ENCODE results near the gene LARP6.

- TF ChIP-seq GABPA (IDR thresholded peaks at IDR 0.05 in 1 of 2, conservative IDR thresholded peaks at IDR 0.05 in 1 of 2) = no peak
- no peak for TF ChIP-seq CTCF (IDR thresholded peaks at IDR 0.05; ENCODE audit: low read depth, low read length, missing input control)
- no peak for TF ChIP-seq EGR1 (IDR thresholded peaks at IDR 0.05; ENCODE audit: low read depth in 2 of 2)
- no peak for TF ChIP-seq RAD21 (IDR thresholded peaks at IDR 0.05)
- no peak for TF ChIP-seq REST (IDR thresholded peaks at IDR 0.05)
- no peak for TF ChIP-seq JUND (IDR thresholded peaks at IDR 0.05)
- no peak for TF ChIP-seq ZBTB33 (IDR thresholded peaks at IDR 0.05)
- no peak for TF ChIP-seq TAF1 (conservative IDR thresholded peaks at IDR 0.05)
- TF ChIP-seq HNF4A (conservative IDR thresholded peaks at IDR 0.05) = no peak
- TF ChIP-seq MAX (IDR thresholded peaks at IDR 0.05) = no peak
- no peak for TF ChIP-seq HNF4G (IDR thresholded peaks at IDR 0.05)
Measured at GRCh38 chr15:70856177-70856883, 2.4 kb upstream of the LARP6 start.
